Measurements from ENCODE around the gene CCDC89. TPM values are rescaled to one million over a fixed set of nuclear protein-coding genes. Genes with fewer than 3 reads are reported as not detected.
A peak's percentile ranks its signal among the peaks of the same experiment; 100 is the strongest.
"Not testable (repeated sequence)": the region's sequence is repeated elsewhere in the genome, so short reads cannot be mapped to it uniquely, and the experiment has no call there.

Gene CCDC89
- total RNA-seq, 1 donor from 2014 or later = 2.6 TPM

DNA sequence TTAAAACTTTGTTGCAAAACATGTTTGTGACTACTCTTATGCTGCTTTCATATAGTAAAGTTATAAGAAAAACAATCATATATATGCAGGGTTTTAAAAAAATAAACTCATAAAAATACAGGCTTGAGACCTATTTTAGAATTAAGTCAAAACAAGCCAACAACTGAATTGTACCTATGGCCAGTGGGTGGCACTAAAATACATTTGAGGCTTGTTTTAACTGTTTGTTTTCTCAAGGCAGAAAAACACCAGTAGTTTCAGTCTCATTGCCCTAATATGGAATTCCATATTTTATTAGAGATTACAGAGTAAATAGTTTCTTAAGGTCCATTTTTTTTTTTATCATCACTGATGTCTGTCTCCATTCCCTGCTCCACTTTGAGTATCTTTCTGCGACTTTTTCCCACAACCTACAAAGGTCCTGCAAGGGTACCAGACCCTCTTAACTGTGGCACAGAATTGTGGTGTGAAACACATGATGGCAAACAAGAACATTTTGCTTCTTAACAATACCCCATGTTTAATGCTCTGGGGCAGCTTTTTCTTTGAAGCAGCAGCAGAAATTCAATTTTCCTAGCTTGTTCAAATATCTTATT lies 8.5 kb upstream of the CCDC89 start:
- DNase-seq (ENCODE audit: low spot score) = no peak

DNA sequence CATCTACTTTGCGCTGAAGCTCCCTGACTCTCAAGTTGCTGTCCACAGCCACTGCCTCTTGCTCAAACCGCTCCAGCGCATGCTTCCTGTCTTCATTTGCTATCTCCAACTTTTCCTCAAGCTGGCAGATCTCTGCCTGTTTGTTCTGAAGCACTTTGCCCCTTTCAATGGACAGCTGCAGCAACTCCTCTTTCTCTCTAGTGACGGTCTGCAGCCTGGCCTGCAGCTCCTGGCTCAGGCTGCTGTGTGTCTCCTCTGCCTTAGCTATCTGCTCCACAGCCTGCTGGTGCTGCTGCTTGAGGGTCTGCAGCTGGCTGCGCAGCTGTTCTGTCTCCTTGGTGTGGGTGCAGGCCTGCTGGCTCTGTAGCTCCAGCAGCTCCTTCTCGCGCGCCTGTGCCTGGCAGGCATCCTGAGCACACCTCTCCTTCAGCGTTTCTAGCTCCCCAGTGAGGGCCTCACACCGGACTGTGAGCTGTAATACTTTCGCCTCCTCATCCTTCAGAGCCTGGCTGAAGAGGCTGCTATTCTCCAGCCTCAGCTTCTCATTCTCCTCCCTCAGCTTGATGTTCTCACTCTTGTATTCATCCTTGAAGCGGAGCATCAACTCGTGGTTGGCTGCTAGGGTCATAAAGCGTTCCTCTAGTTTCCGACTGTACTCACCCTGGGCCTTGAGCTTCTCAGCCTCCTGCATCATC lies 723 bp downstream of the CCDC89 start:
- peak; percentile 36 for DNase-seq (ENCODE audit: low spot score)

DNA sequence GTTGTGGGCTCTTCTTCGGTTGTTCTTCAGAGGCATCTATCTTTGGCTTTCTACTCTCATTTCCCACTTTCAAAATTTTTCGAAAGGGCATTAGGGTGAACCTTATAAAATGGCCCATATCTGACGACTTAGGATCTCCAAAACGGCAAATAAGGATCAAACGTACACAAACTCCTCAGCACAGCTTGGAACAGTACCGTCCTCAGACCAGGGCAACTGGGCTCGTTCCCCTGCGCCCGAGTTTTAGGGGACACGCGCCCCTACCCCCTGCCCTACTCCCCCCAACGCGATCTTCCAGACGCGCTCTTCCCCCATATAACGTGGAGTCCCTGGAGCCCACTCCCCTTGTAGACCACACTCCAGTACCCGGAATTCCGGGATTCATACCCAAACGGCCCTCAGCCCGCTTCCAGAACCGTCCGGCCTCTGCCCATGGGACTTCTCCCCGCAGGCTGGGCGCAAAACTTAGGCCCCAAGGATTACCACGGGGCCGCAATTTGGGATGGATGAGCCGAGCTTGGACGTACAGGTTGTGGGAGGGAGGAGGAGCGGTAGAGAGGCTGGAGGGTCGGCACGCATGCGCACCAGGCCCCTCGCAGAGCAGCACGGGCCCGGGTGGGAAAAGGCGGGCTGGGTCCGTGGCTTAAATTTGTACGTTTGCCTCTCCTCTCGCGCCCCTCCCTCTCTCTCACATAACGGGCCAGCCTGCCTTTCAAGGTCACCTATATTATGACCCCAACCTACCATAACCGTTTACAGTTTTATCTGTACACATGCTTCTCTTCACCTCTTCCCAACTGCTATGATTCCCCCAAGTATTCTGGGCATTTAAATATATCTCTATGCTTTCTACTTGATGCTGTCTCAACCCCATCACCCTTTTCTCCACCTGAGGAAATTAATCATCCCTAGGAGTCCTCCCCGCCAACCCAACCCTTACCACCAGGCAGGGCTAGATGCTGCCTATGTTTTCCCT lies 3.4 kb downstream of the CCDC89 start:
- peak; percentile 59 for DNase-seq (ENCODE audit: low spot score)

DNA sequence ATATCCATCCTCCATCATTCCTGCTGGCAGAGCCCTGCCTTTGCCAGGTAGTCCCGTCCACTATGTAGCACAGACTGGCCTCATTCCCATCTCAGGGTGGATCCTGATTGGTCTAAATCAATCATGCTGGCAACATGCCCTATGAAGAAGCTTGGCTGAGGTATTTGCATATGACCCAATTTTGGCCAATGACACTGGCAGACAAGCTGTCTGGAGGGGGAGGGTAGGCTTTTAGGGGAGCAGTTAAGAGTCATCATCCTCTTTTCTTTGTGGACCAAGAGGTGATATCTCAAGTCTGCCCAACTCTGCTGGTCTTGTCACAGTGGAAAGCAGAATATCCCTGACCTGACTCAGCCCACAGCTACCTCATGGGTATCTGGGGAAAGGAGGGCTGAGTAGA lies 5.1 kb downstream of the CCDC89 start:
- DNase-seq (ENCODE audit: low spot score) = no peak

DNA sequence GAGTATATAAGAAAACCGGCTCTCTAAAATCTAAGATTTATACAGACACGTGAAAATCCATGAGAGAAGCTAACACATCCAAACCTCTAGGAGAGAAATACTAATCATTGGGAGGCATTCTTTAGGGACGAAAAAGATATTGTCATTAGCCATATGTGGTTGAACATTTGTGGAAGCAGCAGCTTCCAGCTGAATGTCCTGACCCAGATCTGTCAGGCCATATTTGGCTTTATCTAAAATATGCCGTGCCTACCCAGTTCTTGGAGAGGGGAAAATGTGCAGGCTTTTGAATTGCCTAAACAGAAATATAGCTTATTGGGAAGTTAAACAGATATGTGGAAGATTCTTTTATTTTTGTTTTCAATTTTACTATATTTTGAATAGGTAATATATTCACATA lies 6.4 kb downstream of the CCDC89 start:
- no peak for DNase-seq (ENCODE audit: low spot score)

DNA sequence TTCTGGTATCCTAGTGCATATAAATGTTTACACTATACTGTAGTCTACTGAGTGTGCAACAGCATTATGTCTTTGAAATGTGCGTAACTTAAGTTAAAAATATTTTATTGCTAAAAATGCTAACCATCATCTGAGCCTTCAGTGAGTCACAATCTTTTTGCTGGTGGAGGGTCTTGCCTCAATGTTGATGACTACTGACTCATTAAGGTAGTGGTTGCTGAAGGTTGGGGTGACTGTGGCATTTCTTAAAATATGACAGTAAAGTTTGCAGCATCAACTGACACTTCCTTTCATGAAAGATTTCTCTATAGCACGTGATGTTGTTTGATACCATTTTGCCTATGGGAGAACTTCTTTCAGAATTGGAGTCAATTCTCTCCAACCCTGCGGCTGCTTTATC lies 12.6 kb downstream of the CCDC89 start:
- no peak for DNase-seq (ENCODE audit: low spot score)

DNA sequence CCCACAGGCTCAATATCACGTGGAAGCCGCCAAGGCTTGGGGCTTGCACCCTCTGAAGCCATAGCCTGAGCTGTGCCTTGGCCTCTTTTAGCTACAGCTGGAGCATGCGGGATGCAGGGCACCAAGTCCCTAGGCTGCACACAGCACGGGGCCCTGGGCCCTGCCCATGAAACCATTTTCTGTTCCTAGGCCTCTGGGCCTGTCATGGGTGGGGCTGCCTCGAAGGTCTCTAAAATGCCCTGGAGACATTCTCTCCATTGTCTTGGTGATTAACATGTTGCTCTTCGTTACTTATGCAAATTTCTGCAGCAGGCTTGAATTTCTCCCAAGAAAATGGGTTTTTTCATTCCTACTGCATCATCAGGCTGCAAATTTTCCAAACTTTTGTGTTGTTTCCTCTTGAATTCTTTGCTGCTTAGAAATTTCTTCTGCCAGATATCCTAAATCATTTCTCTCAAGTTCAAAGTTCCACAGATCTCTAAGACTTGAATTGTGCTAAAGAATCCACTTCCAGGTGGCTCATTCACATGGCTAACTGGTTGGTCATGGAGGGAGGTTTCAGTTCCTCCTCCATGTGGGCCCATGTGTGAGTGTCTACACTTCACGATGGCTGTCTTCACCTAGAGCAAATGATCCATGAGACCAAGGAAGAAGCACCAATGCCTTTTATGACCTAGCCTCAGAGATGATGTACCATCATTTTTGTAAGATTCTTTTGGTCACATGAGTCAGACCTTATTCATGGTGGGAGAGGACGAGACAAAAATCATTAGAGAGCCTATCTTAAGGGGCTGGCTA lies 13.7 kb downstream of the CCDC89 start:
- DNase-seq (ENCODE audit: low spot score) = no peak

DNA sequence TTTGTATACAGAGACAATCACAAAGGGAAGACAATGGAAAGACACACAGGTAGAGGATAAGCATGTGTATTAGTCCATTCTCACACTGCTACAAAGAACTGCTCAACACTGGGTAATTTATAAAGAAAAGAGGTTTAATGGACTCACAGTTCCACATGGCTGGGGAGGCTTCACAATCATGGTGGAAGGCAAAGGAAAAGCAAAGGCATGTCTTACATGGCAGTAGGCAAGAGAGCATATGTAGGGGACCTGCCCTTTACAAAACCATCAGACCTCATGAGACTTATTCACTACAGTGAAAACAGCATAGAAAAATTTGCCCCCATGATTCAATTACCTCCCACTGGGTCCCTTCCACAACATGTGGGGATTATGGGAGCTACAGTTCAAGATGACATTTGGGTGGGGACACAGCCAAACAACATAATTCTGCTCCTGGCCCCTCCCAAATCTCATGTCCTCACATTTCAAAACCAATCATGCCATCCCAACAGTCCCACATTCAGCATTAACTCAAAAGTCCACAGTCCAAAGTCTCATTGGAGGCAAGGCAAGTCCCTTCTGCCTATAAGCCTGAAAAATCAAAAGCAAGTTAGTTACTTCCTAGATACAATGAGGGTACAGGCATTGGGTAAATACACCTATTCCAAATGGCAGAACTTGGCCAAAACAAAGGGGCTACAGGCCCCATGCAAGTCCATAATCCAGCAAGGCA lies 14.9 kb downstream of the CCDC89 start:
- DNase-seq (ENCODE audit: low spot score) = not testable (repeated sequence)

DNA sequence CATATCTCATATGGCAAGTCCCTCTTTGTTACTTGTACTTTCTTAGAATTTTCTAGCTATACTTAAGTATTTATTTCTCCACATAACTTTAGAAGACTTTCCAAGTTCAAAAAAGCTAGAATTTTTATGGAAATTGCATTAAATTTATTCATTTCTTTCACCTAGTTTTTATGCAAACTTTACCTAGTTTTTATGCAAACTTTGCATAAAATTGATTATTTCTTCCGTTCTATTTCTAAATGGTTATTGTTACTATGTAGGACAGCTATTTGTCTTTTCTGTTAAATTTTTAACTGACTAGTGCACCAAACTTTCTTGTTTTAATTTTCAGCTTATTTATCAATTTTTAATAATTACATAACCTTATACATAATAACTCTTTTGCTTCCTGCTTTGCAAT lies 17.8 kb downstream of the CCDC89 start:
- DNase-seq (ENCODE audit: low spot score) = no peak

DNA sequence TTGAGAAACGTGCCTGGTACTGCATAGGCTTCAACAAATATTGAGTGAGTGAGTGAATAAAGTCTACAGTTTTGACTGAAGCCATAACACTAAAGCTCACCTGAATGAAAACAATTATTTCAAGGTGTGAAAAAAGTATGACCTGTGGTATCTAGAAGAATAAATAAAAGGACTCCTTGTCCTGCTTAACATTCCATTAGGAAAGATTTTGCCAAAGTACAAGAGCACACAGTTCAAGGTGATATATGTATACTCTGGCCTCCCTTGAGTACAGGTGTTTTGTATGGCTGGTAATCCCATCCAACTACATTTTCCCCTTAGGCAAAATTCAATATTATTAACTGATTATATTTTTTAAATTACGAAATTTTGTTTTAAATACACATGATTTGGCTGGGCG lies 19.3 kb downstream of the CCDC89 start:
- no peak for DNase-seq (ENCODE audit: low spot score)

DNA sequence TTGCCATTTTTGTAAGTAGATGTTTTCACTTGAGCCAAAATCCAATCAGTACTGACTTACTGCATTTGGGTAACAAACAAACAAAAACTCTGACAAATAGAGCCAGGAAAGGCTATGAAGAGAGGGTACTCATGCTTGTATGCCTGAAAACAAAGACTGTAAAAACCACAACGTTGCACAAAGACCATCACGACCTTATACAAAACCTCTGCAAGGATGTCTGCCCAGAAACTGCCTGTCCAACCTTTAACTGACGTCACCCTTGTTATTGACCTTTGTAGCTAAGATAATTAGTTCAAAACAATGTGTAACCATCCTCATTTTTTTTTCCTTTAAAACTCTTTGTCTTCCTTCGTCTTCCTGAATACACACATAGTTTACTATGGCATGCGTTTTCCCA lies 20.3 kb downstream of the CCDC89 start:
- no peak for DNase-seq (ENCODE audit: low spot score)

DNA sequence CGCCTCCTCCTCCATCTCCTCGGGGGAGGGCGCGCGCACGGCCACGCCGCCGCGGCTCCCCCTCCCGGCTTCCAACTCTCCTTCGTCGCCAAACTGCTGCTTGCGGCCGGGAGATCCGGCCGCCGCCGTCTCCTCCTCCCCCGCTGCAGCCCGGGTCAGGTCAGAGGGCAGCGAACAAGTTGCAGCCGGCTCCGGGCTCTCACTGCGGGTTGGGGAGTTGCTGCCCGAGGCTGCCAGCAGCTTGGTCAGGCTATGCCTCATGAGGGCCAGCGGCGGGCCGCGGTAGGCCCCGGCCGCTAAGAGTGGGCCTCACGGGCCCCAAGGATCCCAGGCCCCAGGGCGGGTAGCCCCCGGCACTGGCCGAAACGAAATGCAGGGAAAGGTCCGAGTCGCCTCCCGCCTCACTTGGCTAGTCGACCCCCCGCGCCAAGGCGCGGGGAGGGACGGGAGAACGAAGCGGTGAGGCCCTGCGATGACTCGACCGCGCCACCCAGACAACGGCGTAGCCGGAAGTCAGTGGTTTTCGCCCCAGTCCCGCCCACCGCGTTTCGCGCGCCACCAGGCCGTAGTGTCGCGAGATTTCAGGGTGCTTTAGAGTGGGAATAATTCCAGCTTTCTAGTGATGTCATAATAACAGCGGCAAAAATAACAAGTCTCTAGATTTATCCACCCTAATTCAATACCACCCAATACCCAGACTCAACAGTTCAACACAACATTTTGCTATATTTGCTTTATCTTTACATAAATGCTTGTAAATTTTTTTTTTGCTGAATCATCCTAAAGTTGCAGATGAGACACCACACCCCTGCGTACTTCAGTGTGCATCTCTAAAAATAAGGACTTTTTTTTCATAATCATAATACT lies 21.1 kb downstream of the CCDC89 start, which contains the start of gene CREBZF:
TSS of gene CREBZF (minus strand) at position 515 of the 867 bp plus-strand sequence. CDS start at position 261, 254 bp downstream.
- peak; percentile 96 for DNase-seq (ENCODE audit: low spot score)

DNA sequence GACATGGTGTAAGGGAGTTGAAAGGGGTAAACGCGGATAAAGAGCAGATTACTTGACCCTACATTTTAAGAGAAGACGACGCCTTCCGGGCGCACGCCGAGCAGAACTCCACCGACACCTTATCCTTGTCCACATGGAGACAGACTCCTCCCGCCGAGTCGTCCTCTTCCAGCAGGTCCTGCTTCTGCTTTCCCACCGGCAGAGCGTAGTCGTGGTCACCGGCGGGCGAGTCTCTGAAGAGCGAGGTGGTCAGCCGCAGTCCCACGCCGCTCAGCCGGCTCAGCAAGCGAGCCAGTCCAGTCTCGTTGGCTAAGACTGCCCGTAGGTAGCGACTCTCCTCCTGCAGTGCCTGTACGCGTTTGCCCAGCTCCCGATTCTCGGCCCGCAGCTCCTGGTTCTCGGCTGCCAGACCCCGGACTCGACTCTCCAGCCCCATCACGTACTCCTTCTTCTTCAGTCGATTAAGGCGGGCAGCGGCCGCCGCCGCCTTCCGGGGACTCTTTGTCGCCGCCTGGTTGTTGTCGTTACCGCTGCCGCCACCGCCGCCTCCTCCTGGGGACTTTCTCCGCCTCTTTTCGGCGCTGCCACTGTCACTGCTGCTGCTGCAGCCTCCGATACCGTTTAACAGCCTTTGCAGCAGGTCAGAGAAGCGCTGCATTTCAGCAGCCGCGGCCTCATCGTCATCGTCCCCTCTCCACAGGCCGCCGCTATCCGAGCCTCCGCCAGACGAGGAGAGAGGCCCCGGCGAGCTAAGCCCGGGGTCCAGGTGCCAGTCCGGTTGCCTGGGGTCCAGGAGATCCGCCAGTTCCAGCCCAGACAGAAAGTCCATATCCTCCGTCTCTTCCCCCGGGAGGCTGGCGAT lies 22.0 kb downstream of the CCDC89 start:
- peak; percentile 85 for DNase-seq (ENCODE audit: low spot score)

DNA sequence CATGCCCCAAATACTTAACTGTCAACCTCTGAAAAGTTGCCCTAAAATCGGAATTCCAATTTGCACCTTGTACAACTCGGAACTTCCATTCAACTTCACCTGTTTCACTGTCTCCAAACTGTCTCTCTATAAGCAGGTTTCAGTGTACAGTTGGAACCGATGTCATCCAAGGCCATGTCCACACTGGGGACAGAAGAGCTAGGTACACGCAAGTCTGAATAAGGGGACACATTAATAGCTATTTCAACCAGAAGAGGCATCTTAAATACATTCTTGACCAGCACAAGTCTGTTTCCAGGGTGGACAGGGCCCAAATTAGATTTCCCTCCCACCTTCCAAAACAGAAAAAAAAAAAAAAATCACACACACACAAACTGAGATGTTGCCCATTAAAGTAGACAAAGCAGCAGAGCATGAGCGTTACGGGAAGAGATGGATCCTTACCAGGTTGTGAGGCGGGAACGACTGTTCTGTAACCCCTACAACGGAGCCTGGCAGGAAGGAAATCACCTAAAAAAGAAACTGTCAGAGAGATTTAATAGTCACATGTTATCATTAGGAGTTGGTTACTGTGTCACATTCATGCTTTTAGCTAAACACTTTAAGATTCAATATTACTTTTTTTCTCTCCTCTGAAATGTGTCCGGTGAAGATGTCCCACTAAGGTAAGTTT lies 22.8 kb downstream of the CCDC89 start:
- no peak for DNase-seq (ENCODE audit: low spot score)

DNA sequence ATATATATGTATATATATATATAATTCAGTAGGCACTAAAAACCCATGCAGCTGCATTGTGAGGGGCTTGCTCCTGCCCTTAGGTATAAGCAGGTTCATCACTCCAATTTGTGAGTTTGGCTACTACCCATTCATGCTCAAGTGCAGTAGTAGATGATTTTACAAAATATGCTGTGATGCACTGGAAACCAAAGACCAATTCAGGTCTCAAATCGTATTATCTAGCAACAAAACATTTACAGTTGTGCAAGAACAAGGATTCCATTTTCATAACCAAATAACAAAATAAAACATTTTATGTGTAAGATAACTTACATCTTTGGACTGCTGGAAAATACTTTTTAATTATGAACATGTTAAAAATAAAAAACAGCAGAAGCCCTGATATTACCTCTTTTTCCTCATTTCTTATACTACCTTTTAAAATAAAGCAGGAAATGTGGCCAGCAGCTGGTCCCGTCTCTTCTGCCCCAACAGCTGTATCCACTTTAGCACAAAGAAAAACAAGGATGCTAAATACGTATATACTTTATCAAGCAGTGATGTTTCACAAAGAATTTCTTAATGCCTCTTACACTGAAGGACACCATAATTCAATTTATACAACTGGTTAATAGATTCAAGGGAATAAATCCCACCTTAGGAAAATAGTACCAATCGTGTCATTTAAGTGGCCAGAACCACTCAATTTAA lies 23.9 kb downstream of the CCDC89 start:
- no peak for DNase-seq (ENCODE audit: low spot score)

DNA sequence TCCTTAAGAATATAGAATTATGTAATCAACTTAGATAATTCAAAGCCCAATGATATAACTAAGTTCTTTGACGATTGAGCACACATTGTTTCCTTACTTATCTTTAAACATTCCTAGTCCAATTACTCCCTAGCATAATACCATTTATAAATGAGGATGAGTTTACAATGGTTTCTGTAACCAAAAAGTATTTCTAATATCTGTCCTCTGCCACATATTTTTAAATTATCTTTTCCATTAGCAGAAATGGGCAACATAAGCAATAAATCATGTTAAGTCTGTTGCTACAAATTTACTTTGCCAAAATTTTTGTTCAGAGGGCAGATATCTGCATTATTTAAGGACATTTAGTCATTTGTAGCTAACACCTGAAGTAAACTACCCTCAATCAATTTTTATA lies 27.8 kb downstream of the CCDC89 start:
- no peak for DNase-seq (ENCODE audit: low spot score)

DNA sequence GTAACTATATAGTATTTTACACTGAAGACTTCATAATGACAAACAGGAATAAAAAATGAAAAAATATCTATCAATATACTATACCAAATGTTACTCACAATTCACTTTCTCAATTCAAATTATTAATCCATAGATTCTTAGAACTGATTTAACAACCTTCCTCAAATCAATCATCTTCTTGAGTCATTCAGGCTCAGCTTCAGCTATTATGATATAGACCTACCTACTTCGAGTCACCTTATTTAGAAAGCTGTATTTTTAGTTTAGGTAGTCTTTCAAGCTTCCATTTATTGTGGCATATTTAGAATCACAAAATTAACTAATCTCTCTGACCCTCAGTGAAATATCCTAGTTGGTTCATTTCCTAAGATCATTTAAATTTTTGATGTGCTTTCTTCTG lies 29.2 kb downstream of the CCDC89 start:
- no peak for DNase-seq (ENCODE audit: low spot score)

DNA sequence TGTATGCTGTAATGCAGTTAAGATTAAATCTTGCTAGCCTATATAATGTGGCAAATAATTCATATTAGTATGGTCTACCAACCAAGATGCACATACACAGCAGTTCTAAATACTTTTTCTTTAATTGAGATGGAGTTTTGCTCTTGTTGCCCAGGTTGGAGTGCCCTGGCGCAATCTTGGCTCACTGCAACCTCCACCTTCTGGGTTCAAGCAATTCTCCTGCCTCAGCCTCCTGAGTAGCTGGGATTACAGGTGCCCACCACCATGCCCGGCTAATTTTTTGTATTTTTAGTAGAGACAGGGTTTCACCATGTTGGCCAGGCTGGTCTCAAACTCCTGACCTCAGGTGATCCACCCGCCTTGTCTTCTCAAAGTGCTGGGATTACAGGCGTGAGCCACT lies 31.7 kb downstream of the CCDC89 start:
- DNase-seq (ENCODE audit: low spot score) = not testable (repeated sequence)
